GF-D8 (cell line): Measurements from ENCODE around the gene LDLRAD4.
"Not testable (repeated sequence)": the region's sequence is repeated elsewhere in the genome, so short reads cannot be mapped to it uniquely, and the experiment has no call there.

Source experiments
- DNase-seq: peaks from one replicate; lab custom pipeline; 2025; lab: John Stamatoyannopoulos, UW

The LDLRAD4 gene

DNA sequence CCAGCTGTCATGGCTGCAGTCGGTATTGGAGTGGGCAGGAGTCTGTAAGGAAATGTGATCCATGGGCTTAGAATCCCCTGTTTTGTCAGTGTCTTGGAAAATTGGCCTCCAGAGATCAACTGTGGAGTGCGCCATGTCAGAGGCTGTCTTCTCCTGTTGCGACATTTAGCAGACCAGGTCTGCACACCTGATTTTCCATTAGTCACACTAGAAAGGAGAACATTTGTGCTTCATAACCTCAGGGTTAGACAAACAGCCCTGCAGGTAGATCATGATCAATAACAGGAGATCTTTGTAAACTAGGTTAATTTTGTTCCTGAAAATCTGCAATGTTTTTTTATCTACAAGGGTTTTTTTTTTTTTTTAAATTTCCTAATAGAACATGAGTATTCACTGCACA lies 28.0 kb downstream of the LDLRAD4 start:
- DNase-seq, result no peak

DNA sequence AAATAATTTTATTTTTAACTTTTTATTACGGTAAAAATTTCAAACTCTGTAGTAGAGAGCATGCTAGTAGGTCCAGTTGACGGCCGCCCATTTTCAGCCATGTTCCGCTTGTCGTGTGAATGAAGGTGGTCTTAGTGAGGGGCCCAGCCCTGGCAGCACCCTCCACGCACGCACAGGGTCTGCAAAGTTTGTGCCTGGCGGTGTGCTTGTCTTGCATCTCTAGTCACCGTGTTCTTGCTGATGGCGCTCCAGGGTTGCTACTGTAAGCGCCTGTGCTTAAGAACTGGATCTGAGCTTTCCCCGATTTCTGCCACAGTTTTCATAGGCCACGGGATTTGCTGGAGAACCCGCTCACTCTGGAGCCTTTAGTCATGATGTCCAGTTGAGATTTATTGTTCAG lies 28.9 kb downstream of the LDLRAD4 start:
- DNase-seq, result no peak

DNA sequence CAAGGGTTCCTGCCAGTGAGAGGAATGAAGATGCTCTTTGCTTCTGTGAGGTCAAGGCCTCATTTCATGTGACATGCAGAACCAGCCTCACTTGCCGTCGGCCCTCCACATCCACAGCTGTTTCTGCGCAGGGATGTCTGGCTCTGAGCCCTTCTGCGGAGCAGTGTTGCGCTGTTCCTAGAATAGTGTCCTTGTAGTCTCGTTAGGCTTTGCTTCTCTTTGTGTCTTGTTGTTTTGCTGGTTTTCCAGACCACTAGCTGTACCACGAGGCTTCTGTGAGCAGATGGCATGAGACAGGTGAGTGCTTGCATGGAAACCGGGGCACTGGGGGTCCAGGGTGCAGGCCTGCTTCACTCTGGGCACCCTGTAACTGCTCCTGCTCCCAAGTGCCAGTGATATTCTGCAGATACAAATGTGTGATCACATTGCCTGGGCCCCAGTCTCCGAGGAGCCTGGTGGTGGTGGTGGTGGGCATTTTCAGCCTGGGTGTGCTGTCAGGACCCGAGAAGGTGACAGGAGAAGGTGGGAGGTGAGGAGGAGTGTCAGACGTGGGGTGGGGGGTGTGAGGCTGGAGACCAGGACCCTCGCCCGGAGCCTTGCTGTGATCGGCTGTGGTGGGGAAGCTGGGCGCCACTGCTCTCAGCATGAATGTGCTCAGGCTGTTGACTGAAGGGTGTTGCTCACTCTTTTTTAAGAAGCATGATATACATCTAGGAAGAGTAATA lies 34.3 kb downstream of the LDLRAD4 start:
- DNase-seq, result no peak

DNA sequence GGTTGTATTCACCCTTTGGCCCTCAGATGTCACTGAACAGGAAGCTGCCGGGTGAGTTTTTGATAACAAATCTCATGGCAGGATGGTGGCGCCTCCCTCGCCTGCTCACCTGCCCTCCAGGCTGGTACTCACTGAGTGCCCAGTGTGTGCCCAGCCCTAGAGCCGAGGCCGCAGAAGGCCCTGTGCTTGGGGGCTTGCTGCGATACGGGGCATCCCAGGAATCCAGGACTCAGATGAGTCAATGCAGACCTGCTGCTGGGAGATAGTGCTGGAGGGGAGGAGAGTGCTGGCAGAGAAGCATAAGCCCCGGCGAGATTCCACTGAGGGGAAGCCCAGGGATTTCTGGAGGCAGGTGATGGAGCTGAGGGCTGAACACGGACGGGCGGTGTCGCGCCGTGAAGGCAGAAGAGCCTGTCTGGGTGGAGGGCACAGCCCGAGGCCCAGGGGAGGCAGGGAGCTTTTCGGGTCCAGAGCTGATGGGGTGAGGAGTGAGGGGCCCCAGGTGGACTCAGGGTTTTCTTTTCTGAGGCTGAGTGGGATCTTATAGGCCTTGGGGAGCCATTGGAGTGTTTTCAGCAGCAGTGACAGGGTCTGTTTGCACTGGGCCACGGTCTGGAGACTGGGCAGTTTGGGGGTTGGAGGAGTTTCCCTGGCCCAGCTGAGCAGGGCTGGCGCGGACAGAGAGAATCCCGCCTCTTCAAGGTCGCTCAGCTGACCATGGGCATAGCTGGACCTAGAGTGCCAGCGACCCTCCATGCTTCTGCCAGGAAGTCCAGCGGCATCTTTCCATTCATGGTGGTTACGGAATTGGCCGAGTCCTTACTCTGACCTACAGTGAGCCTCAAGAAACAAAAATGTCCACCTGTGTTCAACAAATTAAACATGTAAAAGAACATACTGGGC lies 35.5 kb downstream of the LDLRAD4 start:
- DNase-seq, result no peak

DNA sequence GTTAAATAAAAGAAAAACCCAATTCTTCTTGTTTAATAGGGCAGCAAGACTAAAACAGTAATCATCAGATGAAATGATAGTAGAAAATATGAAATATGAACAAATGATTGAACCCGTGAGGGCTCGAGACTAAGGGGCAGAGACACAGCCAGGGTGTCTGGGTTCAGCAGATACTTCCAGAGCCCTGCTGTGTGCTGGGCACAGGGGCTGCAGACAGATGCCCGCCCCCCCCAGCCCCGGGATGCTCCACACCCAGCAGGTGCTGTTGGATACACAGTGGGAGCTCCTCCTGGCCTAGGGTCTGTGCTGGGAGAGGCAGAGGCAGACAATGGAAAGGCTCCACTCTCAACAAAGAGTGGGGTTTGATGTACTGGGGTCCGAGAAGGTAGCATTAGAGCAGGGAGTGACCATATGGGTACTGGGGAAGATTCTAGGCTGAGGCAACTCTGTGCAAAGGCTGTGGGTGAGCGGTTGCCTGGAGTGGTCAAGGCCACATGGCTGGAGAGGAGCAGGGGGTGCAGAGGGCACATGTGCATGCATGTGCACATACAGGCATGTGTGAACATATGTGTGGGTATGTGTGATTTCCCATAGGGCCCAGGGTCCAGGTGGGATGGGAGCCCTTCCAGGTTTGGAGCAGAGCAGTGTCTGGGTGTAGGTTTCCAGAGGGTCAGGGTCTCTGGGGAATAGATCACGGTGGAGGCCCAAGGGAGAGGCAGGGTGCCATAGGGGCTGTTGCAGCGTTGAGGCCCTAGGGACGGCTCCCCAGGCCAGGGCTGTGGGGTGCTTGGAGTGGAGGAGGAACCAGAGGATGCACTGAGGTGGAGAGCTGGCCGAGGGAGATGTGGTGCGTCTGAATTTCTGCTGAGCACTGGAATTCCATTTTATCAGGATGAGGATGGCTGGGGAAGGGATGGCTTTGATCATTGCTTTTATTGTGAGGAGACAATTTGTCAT lies 36.7 kb downstream of the LDLRAD4 start:
- DNase-seq, result no peak

DNA sequence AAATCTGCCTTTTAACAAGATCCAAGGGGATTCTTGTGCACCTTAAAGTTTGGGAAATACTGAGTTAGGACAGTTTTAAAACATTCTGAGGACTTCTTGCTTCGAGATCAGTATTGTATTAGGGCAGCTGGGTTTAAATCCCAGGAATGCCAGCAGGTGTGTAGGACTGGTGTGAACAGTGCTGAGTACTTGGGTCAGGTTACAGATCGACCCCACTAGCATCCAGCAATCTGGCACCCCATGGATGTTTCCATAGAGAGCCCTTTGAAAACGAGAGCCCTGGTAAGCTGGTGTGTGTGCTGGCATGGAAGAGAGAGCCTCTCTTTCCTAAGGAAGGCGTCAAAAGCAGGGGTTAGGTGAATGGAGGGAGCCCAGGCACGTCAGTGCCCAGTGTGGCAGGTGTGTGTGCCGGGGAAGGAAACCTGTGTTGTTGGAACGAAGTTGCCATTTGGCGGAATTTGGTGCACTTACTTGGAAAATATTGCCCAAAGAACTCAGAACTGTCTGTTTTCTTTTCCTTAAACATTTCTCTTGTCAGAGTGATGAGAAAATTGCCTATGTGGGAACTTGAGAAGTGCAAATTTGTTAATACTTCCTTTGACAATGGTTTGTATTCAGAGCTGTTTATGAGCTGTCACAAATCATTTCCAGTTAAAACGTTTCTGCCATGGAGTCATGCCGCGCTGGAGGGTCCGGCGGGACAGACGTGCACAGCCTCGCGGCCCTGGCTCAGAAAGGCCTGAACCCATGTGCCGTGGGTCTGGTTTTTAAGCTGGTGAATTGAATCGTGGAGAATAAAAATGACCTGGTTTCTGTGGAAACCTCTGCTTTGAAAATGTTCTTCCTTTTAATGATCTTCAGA lies 38.1 kb downstream of the LDLRAD4 start:
- DNase-seq, result no peak

DNA sequence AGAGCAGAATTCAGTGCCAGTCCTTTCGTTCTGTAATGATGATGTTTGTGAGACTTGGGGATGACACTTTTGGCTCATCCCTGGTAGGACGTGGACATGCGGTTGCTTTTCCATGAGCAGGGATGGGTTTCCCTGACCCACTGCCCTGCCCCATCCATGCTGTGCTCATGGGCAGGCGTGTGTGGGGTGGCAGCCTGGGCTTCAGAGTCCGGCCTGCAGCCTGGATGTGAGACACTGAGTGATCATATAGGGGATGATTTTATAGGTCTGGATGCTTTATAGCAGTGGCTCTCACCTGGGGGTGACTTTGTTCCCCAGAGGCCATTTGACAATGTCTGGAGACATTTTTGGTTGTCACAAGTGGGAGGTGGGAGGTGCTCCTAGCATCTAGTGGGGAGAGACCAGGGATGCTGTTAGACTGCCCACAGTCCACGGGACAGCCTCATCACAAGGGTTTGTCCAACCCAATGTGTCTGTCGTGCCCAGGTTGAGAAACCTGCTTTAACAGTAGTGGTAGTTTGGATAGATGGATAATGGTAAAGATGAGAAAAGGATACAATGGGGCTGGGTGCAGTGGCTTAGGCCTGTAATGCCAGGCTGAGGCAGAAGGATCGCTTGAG lies 38.9 kb downstream of the LDLRAD4 start:
- DNase-seq, result no peak

DNA sequence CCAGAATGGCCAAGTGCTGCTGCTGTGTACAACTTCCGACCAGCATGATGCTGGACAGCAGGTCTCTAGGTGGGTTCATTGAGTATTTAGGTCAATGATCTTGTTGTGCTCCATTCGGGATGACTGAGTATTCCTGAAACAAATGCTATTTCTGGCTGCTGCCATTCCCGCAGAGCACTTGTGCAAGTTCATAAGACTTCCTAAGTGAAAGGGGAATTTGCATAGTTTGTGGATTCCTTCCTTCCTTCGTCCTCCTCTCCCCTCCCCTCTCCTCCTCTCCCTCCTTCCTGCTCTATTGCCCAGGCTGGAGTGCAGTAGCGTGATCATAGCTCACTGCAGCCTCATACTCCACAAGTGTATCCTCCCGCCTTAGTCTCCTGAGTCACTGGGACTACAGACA lies 40.4 kb downstream of the LDLRAD4 start:
- DNase-seq, result no peak

DNA sequence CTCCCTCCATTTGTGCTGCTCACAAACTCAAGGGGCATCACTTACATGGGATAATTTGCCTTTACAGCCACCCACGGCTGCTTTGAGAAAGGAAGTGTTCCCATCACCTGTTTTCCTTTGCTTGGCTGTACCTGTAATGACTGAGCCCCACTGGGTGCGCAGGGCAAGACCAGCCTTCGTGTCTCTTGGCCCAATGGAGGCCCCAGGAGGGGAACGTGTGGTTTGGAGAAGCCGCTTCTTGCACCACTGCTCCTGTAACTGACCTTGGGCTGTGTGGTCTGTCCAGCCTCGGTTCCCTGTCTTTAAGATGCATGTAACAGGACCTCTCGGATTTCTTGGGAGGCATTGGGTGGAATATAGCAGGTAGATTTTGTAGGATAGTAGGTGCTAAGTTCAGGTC lies 41.1 kb downstream of the LDLRAD4 start:
- DNase-seq, result no peak

DNA sequence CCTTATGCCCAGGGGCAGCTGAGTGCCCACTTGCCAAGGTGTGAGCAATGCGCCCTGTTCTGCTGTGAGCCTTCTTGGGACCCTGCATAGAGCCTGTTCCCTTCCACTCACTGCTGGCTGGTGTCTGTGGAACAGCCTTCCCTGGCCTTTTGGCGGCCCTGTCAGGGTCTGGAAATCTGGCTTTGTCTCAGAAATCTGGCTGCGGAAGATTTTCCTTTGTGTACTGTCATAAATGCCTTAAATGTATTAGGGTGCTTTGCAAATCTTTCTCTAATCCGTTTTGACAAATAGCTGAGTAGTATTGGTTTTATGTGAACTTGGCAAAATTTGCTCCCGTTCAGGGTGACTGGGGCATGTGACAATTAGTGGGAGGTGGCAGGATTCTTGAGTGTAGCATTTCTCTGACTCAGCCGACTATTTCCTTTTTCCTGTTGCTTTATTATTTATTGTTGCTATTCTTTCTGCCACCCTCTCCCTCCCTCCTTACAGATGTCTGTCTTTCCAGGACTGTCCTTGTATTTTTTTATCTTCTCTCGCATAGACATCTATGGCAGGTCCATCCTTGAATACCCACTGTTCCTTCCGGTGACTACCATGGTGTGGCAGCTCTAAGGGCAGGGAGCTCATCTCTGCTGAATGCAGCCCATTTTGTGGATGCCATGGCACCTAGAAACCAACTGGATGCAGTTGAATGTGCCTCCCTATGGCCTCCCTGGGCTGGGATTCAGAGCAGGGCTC lies 41.8 kb downstream of the LDLRAD4 start:
- no peak for DNase-seq

DNA sequence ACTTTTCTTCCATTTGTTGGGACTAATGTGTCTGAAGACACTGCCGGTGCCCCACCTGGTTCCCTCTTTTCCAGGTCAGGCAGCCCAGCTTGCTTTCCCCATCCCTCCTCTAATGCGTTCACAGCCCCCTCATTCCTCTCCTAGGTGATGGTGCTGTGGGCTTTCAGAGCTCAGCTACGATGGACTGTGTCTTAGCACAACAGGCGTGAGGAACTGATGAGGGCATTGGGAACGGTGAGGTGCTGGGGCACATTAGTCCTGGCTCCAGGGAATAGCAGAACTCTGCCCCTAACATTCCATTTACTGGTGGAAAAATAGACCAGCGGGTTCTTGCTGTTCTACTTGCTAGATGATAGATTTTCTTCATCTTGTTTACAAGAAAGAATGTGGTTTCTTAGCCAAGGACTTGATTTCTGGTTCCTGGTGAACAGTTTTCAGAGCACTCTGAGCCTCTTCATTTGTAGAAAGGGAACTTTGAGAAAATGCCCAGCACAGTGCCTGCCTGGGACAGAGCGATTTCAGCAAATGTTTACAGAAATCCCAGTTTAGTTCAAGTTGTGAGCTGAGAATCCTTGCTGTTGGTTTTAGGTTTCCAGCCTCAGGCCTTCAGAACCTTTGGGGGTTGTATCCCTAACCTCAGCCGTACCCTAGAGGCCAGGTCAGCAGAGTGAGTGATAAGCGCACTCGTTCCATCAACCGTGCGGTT lies 42.5 kb downstream of the LDLRAD4 start:
- DNase-seq, result no peak

DNA sequence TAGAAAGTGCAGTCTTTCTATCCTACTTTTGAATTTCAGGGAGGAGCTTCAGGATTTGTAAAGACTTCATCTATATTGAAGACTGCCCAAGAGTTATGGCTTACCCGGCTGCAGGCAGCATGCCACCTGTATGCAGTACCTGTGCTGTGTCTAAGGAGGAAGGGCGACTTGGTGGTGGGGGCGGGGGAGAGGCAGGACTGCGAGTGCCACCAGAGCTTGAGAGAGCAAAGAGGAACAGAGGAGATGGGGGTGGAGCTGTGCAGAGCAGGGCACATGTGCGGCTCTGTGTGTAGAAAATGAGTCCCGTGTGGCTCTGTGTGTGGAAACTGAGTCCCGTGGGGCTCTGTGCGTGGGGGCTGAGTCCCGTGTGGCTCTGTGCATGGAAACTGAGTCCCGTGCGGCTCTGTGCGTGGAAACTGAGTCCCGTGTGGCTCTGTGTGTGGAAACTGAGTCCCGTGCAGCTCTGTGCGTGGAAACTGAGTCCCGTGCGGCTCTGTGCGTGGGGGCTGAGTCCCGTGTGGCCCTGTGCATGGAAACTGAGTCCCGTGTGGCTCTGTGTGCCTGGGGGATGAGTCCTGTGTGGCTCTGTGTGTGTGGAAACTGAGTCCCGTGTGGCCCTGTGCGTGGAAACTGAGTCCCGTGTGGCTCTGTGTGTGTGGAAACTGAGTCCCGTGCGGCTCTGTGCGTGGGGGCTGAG lies 43.2 kb downstream of the LDLRAD4 start:
- DNase-seq, result no peak

DNA sequence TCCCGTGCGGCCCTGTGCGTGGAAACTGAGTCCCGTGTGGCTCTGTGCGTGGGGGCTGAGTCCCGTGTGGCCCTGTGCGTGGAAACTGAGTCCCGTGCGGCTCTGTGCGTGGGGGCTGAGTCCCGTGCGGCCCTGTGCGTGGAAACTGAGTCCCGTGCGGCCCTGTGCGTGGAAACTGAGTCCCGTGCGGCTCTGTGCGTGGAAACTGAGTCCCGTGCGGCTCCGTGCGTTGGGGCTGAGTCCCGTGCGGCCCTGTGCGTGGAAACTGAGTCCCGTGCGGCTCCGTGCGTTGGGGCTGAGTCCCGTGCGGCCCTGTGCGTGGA lies 43.8 kb downstream of the LDLRAD4 start:
- not testable (repeated sequence) for DNase-seq

DNA sequence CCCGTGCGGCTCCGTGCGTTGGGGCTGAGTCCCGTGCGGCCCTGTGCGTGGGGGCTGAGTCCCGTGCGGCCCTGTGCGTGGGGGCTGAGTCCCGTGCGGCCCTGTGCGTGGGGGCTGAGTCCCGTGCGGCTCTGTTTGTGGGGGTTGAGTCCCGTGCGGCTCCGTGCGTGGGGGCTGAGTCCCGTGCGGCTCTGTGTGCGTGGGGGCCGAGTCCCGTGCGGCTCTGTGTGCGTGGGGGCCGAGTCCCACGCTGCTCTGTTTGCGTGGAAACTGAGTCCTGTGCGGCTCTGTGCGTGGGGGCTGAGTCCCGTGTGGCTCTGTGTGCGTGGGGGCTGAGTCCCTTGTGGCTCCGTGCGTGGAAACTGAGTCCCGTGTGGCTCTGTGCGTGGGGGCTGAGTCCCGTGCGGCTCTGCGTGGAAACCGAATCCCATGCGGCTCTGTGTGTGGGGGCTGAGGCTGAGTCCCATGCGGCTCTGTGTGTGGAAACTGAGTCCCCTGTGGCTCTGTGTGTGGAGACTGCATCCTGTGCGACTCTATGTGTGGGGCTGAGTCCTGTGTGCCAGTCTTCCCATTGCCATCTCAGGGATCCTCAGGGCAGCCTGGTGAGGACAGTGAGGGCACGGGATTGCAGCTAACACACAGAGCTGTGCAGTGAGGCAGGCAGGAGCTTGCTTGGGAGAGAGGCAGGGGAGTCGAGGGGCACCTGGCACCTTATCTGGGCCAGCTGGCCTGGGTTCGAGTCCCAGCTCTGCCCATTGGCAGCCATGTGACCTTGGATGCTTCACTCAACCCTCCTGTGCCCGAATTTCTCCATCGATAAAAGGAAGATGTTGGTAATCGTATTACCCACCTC lies 44.5 kb downstream of the LDLRAD4 start:
- DNase-seq, result no peak

DNA sequence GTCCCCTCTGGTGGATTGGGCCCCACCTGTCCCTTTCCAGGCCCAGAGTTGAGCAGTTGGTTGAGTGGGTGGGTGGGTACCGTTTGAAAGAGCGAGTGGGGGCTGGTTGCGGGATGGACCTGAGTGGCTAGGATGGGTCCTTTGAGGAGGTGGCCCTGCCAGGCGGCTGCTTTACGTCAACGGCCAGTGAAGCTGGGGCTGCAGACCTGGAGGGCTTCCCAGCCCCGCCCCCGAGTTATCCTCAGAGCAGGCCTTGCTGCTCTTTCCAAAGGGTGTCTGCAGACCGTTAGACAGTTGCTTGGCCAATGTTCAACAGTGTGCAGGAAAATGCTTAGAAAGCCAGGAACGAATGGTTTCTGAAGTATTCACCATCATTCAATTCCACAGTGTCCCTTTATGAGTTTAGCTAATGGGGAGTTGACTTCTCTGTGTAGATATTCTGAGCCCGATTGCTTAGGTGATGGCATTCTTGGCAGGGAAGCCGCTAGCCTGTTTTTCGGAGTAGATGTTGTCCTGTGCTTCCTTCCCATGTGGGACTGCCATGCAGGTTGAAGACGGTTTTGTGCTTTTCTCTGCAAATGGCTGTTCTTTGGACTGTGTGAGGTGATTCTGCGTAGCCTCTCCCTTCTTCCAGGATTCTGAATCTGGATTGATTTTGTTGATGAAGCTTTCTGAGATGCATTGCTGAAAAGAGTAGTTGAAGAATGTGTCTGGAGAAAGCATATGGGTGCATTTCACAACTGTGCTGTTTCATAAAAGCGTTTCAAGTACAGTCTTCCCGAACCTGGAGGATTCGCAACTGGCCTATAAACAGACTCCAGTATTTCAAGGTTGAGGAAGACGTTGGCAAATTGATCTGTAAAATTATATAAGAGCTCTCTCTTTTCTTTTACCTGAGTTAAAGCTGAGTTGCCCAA lies 45.8 kb downstream of the LDLRAD4 start:
- no peak for DNase-seq

DNA sequence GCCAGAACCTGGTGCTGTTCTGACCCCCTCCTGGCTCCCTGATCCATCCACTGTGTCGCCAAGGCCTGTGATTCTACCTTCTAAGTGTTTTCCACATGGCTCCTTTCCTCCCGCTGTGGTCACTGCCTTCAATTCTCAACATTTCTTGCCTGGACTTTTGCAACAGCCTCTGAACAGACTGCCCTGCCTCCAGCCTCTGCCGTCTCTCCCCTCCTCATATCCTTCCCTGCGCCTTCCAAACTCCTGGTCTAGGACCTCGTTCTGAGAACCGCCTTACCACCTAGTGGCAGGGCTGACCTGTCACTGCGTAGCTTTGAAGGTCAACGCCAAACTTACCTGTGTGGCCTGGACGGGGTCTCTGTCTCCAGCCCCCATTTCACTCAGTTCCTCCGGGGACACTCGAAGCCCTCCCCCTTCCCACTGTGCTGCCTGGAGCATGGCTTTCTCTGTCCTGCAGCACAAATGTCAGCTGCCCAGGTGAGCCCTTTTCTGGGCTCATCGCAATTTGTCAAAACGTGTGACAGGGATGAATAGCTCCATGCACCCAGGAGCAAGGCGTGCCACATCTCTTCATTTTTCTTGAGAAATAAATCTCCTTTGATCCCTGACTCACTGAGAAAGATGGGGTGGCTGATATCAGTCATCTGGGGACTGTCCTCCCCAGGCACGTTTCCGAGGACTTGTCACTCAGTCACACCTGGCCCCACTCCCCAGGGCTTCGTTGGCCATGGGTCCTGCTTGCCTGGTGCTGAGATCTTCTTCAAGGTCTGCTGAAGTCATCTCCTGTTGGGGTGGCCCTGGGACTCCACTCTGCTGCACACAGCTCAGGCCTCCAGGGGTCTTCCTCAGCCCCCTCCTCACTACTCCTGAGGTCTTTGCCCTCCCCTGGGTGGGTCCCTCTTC lies 46.7 kb downstream of the LDLRAD4 start:
- no peak for DNase-seq
